Right lobe of liver (tissue), 6 donors: ENCODE measurements around the gene CDYL. TPM values are rescaled to one million over a fixed set of nuclear protein-coding genes. Genes with fewer than 3 reads are reported as not detected.

Experiments used
- ATAC-seq, 4 donors: fragments of 200-7000 bp; cut with Tn5 transposase; one replicate each; pipeline ENCODE4 v1.9.1; 2020; ENCODE audit warnings: mild to moderate bottlenecking in 4 of 4, moderate library complexity in 4 of 4
- DNase-seq, 3 donors: peaks; one replicate each; pipeline ENCODE4 v3.0.0-alpha.2; 2020
- H3K27ac ChIP-seq, 3 donors: fragments of 200-600 bp; one replicate each; pipeline ENCODE4 v1.8.0; 2022
- H3K27me3 ChIP-seq, 2 donors: fragments of 200-600 bp; one replicate each; pipeline ENCODE4 v1.8.0; 2022
- H3K36me3 ChIP-seq, 4 donors: fragments of 200-600 bp; sonication (generic) in 1 of 4; one replicate each; pipeline versions ENCODE4 v1.5.1 to v1.8.0; 2017 to 2022; ENCODE audit warnings: control low read depth in 1 of 4
- H3K4me1 ChIP-seq, 4 donors: fragments of 200-600 bp; sonication (generic) in 1 of 4; one replicate each; pipeline versions ENCODE4 v1.5.1 to v1.8.0; 2017 to 2022; ENCODE audit warnings: control low read depth in 1 of 4
- H3K4me3 ChIP-seq, 3 donors: fragments of 200-600 bp; one replicate each; pipeline ENCODE4 v1.8.0; 2022
- H3K9me3 ChIP-seq, 4 donors: fragments of 200-600 bp; sonication (generic) in 1 of 4; one replicate each; pipeline versions ENCODE4 v1.5.1 to v1.8.0; 2017 to 2022; ENCODE audit warnings: control low read depth in 1 of 4
- CTCF ChIP-seq, 4 donors: fragments of 200-600 bp in 3 of 4; fragments of 450-650 bp in 1 of 4; IDR thresholded peaks; one replicate each; pipeline versions ENCODE4 v1.5.1 to v1.8.0; 2016 to 2022; ENCODE audit warnings: antibody characterized with exemption in 4 of 4, mild to moderate bottlenecking in 2 of 4
- POLR2A ChIP-seq: fragments of 450-650 bp; IDR thresholded peaks from one replicate; pipeline ENCODE4 v1.6.1; 2017; ENCODE audit warnings: antibody characterized with exemption, mild to moderate bottlenecking
- WGBS: methylation state at CpG from one replicate; pipeline ENCODE4 v1.1.6; 2018; ENCODE audit warnings: low coverage, low lambda C conversion rate; ENCODE audit not compliant: insufficient coverage; ENCODE audit errors: missing lambda C conversion rate; 5-methylcytosine and 5-hydroxymethylcytosine counted together
- intact Hi-C, 2 donors: fragments of 100-400 bp; cut with DNase I; formaldehyde crosslinking; loops; one replicate each; pipeline versions ENCODE4 v1.11.2 to v1.14.1; 2022
- total RNA-seq, 6 experiments: library from RNA; depleted of rRNA in 2 of 6; stranded (reverse); fragments of >200 nt in 2 of 6; fragmentation: NEBNext Ultra II Directional in 3 of 6; extraction: Animal tissue kit (Norgen Biotek cat#: 25700) in 3 of 6; gene quantifications; one replicate each; pipeline versions ENCODE4 v1.1.0 to v1.2.4, GENCODE V29; 2016 to 2023
- donor health status: DM: no; HTN: yes; CAD: no.
- donor health status: DM: no; HTN: no; CAD: no.
- donor health status: DM: no; HTN: no; CAD: no.
- donor health status: DM: no; HTN: yes; CAD: no.
- donor health status: DM: no; HTN: yes; CAD: no.

CDYL gene
- total RNA-seq, 6 experiments from 2014 or later: 5.0 to 16.1 (median 13.1) TPM

- intact Hi-C loops: no loop called here
- H3K36me3 ChIP-seq: no peaks in the 10 kb centered on the region
- 64% methylated on average over 2 of the region's 6 CpGs for WGBS
- H3K4me3 ChIP-seq: no peak overlapping the region
- H3K27me3 ChIP-seq: no peaks in the 10 kb centered on the region
- DNase-seq (no peak), ATAC-seq (no peak)
- no peak for TF ChIP-seq CTCF (IDR thresholded peaks at IDR 0.05)
- no peak for TF ChIP-seq POLR2A
- H3K27ac ChIP-seq: no peak overlapping the region
- no peaks in the 10 kb centered on the region for H3K9me3 ChIP-seq
- no peaks in the 10 kb centered on the region for H3K4me1 ChIP-seq
Observed at GRCh38 chr6:4983322-4983721, 207.1 kb downstream of the CDYL start.

- intact Hi-C loops: no loop called here
- H3K27me3 ChIP-seq: no peaks in the 10 kb centered on the region
- WGBS: 67% methylated on average over 1 of the region's 3 CpGs
- no peak overlapping the region for H3K27ac ChIP-seq
- H3K9me3 ChIP-seq: no peaks in the 10 kb centered on the region
- H3K4me1 ChIP-seq: no peaks in the 10 kb centered on the region
- DNase-seq (no peak), ATAC-seq (no peak)
- H3K36me3 ChIP-seq: no peaks in the 10 kb centered on the region
- TF ChIP-seq POLR2A: no peak
- no peak for TF ChIP-seq CTCF (IDR thresholded peaks at IDR 0.05)
- no peak overlapping the region for H3K4me3 ChIP-seq
Observed at GRCh38 chr6:4986999-4987398, 210.8 kb downstream of the CDYL start.

DNA sequence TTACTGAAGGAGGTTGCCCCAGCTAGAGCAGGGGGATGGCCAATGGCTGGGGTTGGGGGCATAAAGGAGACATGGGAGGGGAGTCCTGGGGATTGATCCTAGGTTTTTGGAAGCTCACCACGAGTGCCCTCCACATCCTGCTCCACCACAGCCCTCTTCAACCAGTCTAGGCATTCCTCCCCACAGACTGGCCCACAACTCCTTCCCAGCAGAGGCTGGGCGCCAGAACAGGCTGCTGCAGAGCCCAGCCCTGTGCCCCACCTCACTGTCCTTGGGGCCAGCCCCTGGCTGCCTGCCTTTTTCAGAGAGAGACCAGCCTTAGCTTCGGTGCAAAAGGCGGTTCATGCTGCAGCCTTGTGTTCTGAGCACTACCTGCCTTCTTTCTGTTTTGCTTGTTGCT, 211.2 kb downstream of the CDYL start:
- H3K4me1 ChIP-seq: no peaks in the 10 kb centered on the region
- no peak for ATAC-seq
- H3K27me3 ChIP-seq: no peaks in the 10 kb centered on the region
- no peaks in the 10 kb centered on the region for H3K9me3 ChIP-seq
- no peak overlapping the region for H3K4me3 ChIP-seq
- intact Hi-C loops: no loop called here
- WGBS: 100% methylated on average over 1 of the region's 4 CpGs
- TF ChIP-seq CTCF (IDR thresholded peaks at IDR 0.05): no peak
- no peak for TF ChIP-seq POLR2A
- no peaks in the 10 kb centered on the region for H3K36me3 ChIP-seq
- DNase-seq: no peak
- no peak overlapping the region for H3K27ac ChIP-seq

DNA sequence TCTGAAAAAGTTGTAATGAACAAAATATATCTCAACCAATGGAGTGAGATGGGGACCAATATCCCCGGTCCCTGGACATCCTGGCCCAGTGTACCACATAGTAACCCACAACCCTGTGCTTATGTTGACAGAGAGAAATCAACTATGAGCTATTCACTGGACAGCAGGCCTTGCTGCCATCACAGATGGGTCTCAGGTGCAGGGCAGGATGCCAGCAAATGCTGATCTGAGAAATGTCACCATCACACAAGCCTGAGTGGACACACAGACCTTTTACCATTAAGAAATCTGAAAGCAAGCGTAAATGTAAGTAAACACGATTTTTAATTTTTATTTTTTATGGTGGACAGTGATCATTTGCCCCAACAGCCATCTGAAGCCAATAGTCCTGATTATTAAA, 218.5 kb downstream of the CDYL start:
- WGBS: 81% methylated on average over 3 of the region's 3 CpGs
- DNase-seq: no peak

More for the DNA sequence above, 218.5 kb downstream of the CDYL start:
- no peaks in the 10 kb centered on the region for H3K27me3 ChIP-seq
- intact Hi-C loops: no loop called here
- H3K27ac ChIP-seq: no peak overlapping the region
- ATAC-seq: no peak
- no peaks in the 10 kb centered on the region for H3K4me1 ChIP-seq
- H3K36me3 ChIP-seq: peaks cover 0 to 21% (median 3%) of the 10 kb centered on the region in 4 donors
- no peaks in the 10 kb centered on the region for H3K9me3 ChIP-seq
- TF ChIP-seq CTCF (IDR thresholded peaks at IDR 0.05): no peak
- no peak for TF ChIP-seq POLR2A
- H3K4me3 ChIP-seq: no peak overlapping the region
